ENCODE data around the gene ARHGAP19. TPM values are rescaled to one million over a fixed set of nuclear protein-coding genes. Genes with fewer than 3 reads are reported as not detected.

The ARHGAP19 gene
- total and polyA plus RNA-seq, 2 donors (not counting 1 experiment from before 2014, with no cell fraction given) = 5.6 to 7.4 TPM

DNA sequence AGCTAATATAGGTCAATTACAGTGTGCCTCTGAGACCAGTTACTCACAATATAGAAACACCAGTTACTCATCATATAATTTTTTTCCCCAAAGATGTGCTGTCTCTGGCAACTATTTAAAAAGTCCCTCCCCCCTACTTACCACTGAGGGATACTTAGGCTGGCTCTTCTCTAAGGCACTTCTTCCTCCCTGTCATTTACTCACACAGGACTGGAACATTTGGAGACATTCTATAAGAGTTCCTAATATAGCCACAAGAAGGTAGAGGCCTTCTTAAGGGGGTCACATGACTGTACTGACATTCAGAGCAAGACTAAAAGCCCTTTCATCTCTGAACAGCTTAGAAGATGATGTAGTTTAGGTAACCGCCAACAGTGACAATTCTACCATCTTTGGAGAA is 62.3 kb downstream of the ARHGAP19 start:
- no peak for TF ChIP-seq CTCF (conservative IDR thresholded peaks at IDR 0.05 in 1 of 2, IDR thresholded peaks at IDR 0.05 in 1 of 2; ENCODE audit: low read depth in 1 of 2, low read length in 2 of 2)
- TF ChIP-seq EZH2 (IDR thresholded peaks at IDR 0.05; ENCODE audit: low read length, missing control alignments) = no peak

GRCh38 chr10:97229322-97230015 is 63.0 kb downstream of the ARHGAP19 start:
- H3K4me1 ChIP-seq (ENCODE audit: control insufficient read depth, extremely low read depth, insufficient read depth, low read length) = no peaks in the 10 kb centered on the region
- H3K4me2 ChIP-seq (ENCODE audit: extremely low read depth, insufficient read depth, low read length) = no peak overlapping the region
- H2AFZ ChIP-seq (ENCODE audit: low read length) = no peak overlapping the region
- no peak overlapping the region for H3K27ac ChIP-seq (ENCODE audit: insufficient read depth, low read length)
- no peak overlapping the region for H3K4me3 ChIP-seq (replicated peaks in 1 of 4; ENCODE audit: control extremely low read depth in 1 of 4, insufficient read depth in 1 of 4, low read depth in 3 of 4, low read length in 4 of 4)
- no peaks in the 10 kb centered on the region for H3K79me2 ChIP-seq (ENCODE audit: control insufficient read depth, insufficient read depth, low read length)
- H4K20me1 ChIP-seq (ENCODE audit: control insufficient read depth, extremely low read depth, insufficient read depth, low read length) = no peaks in the 10 kb centered on the region
- DNase-seq (ENCODE audit: low read depth in 2 of 2) = peak; percentile 13 to 18
- no peaks in the 10 kb centered on the region for H3K27me3 ChIP-seq (ENCODE audit: control insufficient read depth, insufficient read depth, low read length)
- H3K9me3 ChIP-seq (ENCODE audit: control insufficient read depth, insufficient read depth, low read depth, low read length) = no peaks in the 10 kb centered on the region
- H3K9ac ChIP-seq (ENCODE audit: insufficient read depth, low read length) = no peak overlapping the region
- TF ChIP-seq CTCF (conservative IDR thresholded peaks at IDR 0.05 in 1 of 2, IDR thresholded peaks at IDR 0.05 in 1 of 2; ENCODE audit: low read depth in 1 of 2, low read length in 2 of 2) (no peak), EZH2 (IDR thresholded peaks at IDR 0.05; ENCODE audit: low read length, missing control alignments) (no peak)
- H3K36me3 ChIP-seq (ENCODE audit: control insufficient read depth, insufficient read depth, low read length) = no peaks in the 10 kb centered on the region

More for the DNA sequence above, 62.3 kb downstream of the ARHGAP19 start:
- H2AFZ ChIP-seq (ENCODE audit: low read length) = no peak overlapping the region
- no peaks in the 10 kb centered on the region for H4K20me1 ChIP-seq (ENCODE audit: control insufficient read depth, extremely low read depth, insufficient read depth, low read length)
- H3K4me3 ChIP-seq (replicated peaks in 1 of 4; ENCODE audit: control extremely low read depth in 1 of 4, insufficient read depth in 1 of 4, low read depth in 3 of 4, low read length in 4 of 4) = no peak overlapping the region
- H3K4me2 ChIP-seq (ENCODE audit: extremely low read depth, insufficient read depth, low read length) = no peak overlapping the region
- no peaks in the 10 kb centered on the region for H3K79me2 ChIP-seq (ENCODE audit: control insufficient read depth, insufficient read depth, low read length)
- H3K27ac ChIP-seq (ENCODE audit: insufficient read depth, low read length) = no peak overlapping the region
- no peaks in the 10 kb centered on the region for H3K36me3 ChIP-seq (ENCODE audit: control insufficient read depth, insufficient read depth, low read length)
- no peaks in the 10 kb centered on the region for H3K27me3 ChIP-seq (ENCODE audit: control insufficient read depth, insufficient read depth, low read length)
- peak; percentile 12 to 15 for DNase-seq (ENCODE audit: low read depth in 2 of 2)
- no peak overlapping the region for H3K9ac ChIP-seq (ENCODE audit: insufficient read depth, low read length)
- no peaks in the 10 kb centered on the region for H3K9me3 ChIP-seq (ENCODE audit: control insufficient read depth, insufficient read depth, low read depth, low read length)
- H3K4me1 ChIP-seq (ENCODE audit: control insufficient read depth, extremely low read depth, insufficient read depth, low read length) = no peaks in the 10 kb centered on the region

DNA sequence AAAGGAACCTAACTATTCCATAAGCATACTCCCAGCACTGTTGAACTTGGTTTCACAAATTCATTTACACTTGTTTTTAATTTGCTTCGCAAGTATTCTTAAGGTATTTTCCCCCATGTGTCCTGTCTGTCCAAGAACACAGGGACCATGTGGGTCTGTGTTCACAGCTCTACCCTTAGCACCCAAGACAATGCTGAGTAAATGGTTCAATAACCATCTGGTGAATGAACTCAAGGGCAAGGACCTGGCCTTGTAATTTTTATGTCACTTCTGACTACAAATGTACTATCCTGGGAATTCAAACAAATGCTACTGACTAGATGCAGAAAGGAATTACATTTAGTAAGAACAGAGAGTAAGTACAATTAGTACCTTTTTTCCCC is 63.7 kb downstream of the ARHGAP19 start:
- DNase-seq (ENCODE audit: low read depth in 2 of 2) = no peak
- no peaks in the 10 kb centered on the region for H4K20me1 ChIP-seq (ENCODE audit: control insufficient read depth, extremely low read depth, insufficient read depth, low read length)

More for the DNA sequence above, 63.7 kb downstream of the ARHGAP19 start:
- TF ChIP-seq EZH2 (IDR thresholded peaks at IDR 0.05; ENCODE audit: low read length, missing control alignments) (no peak), CTCF (conservative IDR thresholded peaks at IDR 0.05 in 1 of 2, IDR thresholded peaks at IDR 0.05 in 1 of 2; ENCODE audit: low read depth in 1 of 2, low read length in 2 of 2) (no peak)
- H3K9ac ChIP-seq (ENCODE audit: insufficient read depth, low read length) = no peak overlapping the region
- no peaks in the 10 kb centered on the region for H3K9me3 ChIP-seq (ENCODE audit: control insufficient read depth, insufficient read depth, low read depth, low read length)
- no peaks in the 10 kb centered on the region for H3K4me1 ChIP-seq (ENCODE audit: control insufficient read depth, extremely low read depth, insufficient read depth, low read length)
- no peak overlapping the region for H3K4me2 ChIP-seq (ENCODE audit: extremely low read depth, insufficient read depth, low read length)
- H3K27ac ChIP-seq (ENCODE audit: insufficient read depth, low read length) = no peak overlapping the region
- no peak overlapping the region for H2AFZ ChIP-seq (ENCODE audit: low read length)
- H3K36me3 ChIP-seq (ENCODE audit: control insufficient read depth, insufficient read depth, low read length) = no peaks in the 10 kb centered on the region
- no peaks in the 10 kb centered on the region for H3K27me3 ChIP-seq (ENCODE audit: control insufficient read depth, insufficient read depth, low read length)
- no peak overlapping the region for H3K4me3 ChIP-seq (replicated peaks in 1 of 4; ENCODE audit: control extremely low read depth in 1 of 4, insufficient read depth in 1 of 4, low read depth in 3 of 4, low read length in 4 of 4)
- H3K79me2 ChIP-seq (ENCODE audit: control insufficient read depth, insufficient read depth, low read length) = no peaks in the 10 kb centered on the region
